Cardiac ventricle fibroblast (primary cell): ENCODE data around the gene VSIG10L2. TPM values are rescaled to one million over a fixed set of nuclear protein-coding genes. Genes with fewer than 3 reads are reported as not detected.

Experiments
- total RNA-seq: library from RNA; depleted of rRNA; stranded (reverse); fragments of >200 nt; gene quantifications from 2 replicates; pipeline ENCODE4 v1.2.3, GENCODE V29; 2015

VSIG10L2 gene
- not detected in 2 replicates for total RNA-seq

GRCh38 chr11:125945797-125946520 is at the start of gene VSIG10L2:
VSIG10L2 (plus strand) TSS chr11:125946044; CDS start chr11:125946056, 12 bp downstream.

DNA sequence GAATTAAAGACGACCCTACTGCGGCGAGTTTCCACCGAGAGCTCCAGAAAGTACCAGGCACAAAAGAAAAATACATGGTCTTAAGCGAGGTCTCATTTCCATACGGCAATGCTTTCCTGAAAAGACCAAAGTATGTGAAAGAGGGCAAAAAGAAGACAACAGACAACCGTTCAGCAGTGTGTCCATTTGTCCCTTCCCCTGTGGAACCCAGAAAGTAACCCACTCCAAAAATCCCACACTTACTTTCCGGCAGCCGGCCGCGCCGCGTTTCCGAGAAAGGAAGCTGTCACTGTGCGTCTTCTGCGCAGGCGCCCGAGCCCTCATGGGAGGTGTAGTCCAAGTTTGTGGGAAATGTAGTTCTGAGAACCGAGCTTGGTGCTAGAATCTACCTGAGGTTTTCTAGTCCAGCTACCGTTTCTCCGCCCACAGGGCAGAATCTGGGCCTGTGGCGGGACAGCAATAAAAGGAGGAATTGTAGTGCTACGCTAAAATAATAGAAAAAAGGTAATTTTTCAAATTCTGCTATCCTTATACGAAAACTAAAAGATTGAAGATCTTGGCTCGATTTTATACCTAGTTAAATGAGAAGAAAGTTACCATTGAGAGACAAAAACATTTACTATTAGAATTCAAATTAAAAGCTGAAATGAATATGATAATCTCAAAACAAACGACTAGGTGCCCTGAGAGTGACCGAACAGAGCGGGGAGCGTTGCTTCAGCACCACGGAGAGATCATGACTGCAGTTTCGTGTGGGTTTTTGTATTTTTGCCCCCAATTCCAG is 42.7 kb upstream of the VSIG10L2 start, which contains the start of gene PUS3:
Gene PUS3, minus strand, starts transcription at position 280 of the 784 bp plus-strand sequence. CDS start 6,922 bp downstream, outside the sequence.

DNA sequence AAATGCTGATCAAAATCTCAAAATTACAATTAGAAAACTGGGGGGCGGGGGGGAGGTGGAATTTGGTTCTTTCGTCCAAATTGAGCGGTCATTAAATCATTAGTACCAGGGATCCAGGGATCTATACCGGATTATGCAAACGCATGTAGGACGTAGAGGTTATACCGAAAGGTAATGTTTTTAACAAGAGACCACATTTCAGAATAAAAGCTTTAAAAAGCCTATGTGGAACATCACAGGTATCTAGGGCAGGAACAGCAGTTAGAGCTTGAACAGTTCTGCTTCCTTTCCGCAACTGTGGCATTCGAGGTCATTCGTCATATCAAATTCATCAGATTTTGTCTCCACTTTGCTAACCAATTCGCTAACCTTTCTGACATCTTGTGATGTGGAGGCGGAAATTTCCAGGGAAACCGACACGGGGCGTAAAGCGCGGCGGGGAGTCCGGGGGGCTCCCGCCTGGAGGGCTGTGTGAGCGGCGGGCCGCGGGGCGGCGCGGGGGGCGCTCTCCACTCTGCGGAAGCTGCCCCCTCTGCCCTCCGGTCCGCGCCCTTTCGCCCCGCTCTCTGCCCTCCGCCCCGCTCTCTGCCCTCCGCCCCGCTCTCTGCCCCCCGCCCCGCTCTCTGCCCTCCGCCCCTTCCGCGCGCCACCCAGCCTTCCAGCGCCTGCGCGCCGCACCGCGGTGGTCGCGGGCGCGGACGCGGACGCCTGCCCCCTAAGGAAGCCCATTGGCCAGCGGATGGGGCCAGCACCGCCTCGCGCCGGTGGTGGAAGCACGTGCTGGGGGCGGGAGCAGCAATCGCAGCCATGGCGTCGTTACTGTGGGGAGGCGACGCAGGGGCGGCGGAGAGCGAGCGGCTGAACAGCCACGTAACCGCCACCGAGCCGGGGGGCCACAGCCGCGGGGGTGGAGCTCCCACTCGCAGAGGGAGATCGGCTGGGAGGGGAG is 41.9 kb upstream of the VSIG10L2 start, which contains the start of gene DDX25:
Gene DDX25, plus strand, starts transcription at position 798 of the 949 bp plus-strand sequence. Its CDS starts 10 bp downstream, at position 808.

Other genes starting within 250 kb of the VSIG10L2 start
- gene PATE1, start 199.8 kb upstream of the VSIG10L2 start, total RNA-seq = not detected in 2 replicates
- gene PATE2, start 167.2 kb upstream of the VSIG10L2 start, total RNA-seq = 0.44 TPM in 1 of 2 replicates, not detected in the other
- gene PATE3, start 157.9 kb upstream of the VSIG10L2 start, total RNA-seq = not detected in 2 replicates
- gene PATE4, start 112.7 kb upstream of the VSIG10L2 start, total RNA-seq = not detected in 2 replicates
- 3.2 and 5.9 TPM in 2 replicates for gene HYLS1, start 58.4 kb upstream of the VSIG10L2 start, total RNA-seq
- 11.2 and 12.0 TPM in 2 replicates for gene PUS3, start 42.8 kb upstream of the VSIG10L2 start, total RNA-seq
- not detected in 2 replicates for gene DDX25, start 41.5 kb upstream of the VSIG10L2 start, total RNA-seq
- gene CDON, start 116.8 kb downstream of the VSIG10L2 start, total RNA-seq = 17.8 and 22.9 TPM in 2 replicates